GM19025 (cell line): ENCODE results near the gene ZNF100.
"Not testable (repeated sequence)": the region's sequence is repeated elsewhere in the genome, so short reads cannot be mapped to it uniquely, and the experiment has no call there.

ENCODE experiments used
- ATAC-seq: cut with Tn5 transposase; IDR thresholded peaks from one replicate; pipeline ENCODE4 v1.9.1; 2021; ENCODE audit warnings: mild to moderate bottlenecking, low read depth, moderate library complexity; ENCODE audit not compliant: unreplicated experiment

ZNF100 gene

DNA sequence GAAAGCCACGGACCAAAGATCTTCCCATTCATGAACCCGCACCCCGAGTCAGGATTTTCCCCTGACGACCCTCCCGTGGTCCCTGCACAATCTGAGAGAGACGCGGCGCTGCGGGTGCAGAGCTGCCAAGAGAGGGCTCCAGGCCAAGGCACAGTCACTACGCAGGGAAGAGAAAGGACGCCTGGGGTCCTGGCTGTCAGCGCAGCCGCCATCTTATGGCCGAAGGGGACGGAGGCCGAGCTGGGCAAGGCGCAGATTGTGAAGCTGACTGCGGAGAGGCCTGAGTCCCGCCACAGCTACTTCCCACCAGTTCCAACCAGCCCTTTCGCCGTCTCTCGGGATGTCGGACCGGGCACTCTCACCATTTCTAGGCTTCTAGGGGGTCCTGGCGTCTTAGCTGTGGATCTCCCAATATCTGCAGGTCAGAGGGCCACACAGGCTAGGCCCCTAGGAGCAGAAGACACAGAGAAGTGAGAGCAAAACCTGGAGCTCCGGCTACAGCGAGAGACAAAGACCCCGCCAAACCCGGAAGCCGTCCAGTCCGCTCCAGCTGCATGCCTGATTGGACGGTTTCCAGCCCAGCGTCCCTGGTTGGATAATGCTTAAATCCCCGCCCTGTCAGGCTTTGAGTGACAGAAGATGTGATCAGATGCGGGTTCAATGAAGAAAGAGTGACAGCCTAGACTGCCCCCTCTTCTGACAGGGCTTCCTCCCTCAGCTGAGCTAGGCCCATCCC, at the start of gene ZNF100:
TSS of gene ZNF100 (minus strand) at position 515 of the 736 bp plus-strand sequence. CDS start at position 365, 150 bp downstream.
- peak; percentile 87 for ATAC-seq

DNA sequence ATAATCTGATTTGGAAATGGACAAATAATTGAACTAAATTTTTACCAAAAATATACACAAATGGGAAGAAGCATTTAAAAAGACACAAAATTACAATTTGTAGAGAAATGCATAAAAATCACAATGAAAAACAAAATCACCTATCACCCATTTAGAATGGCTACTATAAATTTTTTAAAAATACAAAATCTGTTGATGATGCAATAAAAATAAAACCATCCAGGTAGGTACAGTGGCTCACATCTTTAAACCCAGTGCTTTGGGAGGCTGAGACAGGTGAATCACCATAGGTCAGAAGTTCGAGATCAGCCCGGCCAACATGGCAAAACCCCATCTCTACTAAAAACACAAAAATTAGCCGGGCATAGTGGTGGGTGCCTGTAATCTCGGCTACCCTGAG, 45.1 kb upstream of the ZNF100 start:
- ATAC-seq: no peak

DNA sequence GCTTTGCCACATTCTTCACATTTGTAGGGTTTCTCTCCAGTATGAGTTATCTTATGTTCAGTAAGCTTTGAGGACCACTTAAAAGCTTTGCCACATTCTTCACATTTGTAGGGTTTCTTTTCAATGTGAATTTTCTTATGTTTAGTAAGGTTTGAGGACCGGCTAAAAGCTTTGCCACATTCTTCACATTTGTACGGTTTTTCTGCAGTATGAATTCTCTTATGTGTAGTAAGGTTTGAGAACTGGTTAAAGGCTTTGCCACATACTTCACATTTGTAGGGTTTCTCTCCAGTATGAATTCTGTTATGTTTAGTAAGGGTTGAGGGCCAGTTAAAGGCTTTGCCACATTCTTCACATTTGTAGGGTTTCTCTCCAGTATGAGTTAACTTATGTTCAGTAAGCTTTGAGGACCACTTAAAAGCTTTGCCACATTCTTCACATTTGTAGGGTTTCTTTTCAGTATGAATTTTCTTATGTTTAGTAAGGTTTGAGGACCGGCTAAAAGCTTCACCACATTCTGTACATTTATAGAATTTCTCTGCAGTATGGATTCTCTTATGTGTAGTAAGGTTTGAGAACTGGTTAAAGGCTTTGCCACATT, 41.1 kb upstream of the ZNF100 start:
- ATAC-seq: not testable (repeated sequence)

DNA sequence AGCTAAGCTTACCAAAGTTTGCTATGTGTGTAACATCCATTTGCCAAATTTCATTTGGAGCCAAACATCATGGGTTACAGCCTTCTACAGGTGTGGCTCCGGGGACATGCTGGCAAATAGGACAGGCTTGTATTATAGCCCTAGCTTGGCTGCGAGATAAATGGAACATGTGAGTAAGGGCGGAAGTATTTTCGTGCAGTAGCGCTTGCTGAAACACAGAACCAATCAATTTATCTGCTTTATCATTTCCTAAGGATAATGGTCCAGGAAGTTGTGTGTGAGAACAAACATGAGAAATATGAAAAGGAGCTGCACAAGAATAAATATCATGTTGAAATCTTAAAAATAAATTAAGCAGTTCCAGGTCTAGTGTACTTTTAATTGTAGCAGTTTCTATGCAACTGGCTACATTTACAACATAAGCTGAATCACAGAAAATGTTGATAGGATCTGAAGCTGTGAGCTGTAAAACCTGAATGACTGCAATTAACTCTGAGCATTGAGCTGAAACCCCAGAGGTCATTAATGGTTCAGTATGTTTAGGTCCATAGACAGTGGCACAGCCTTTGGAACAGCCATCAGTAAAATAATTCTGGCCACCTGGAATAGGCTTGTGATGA, 22.2 kb upstream of the ZNF100 start:
- no peak for ATAC-seq

DNA sequence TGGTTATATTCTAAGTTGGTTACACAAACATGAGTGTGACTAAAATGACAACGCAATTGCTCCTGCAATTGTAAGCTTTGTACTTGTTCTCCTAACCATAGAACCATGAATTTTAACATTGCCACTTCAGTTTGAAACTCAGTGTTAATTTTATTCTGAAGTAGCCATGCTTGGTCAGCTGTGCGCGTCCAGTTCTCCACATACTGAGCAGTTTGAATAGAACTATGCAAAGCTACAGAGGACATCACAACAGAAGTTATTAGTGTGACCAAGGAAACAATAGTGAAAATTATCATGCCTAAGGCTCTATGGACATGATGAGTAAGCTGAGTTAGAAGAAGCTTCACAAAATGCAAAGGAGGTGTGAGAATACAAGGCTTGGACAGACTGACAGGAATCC, 19.6 kb upstream of the ZNF100 start:
- no peak for ATAC-seq

DNA sequence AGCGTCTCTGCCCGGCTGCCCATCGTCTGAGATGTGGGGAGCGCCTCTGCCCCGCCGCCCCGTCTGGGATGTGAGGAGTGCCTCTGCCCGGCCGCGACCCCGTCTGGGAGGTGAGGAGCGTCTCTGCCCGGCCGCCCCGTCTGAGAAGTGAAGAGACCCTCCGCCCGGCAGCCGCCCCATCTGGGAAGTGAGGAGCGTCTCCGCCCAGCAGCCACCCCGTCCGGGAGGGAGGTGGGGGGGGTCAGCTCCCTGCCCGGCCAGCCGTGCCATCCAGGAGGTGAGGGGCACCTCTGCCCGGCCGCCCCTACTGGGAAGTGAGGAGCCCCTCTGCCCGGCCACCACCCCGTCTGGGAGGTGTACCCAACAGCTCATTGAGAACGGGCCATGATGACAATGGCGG, 8.4 kb upstream of the ZNF100 start:
- not testable (repeated sequence) for ATAC-seq

DNA sequence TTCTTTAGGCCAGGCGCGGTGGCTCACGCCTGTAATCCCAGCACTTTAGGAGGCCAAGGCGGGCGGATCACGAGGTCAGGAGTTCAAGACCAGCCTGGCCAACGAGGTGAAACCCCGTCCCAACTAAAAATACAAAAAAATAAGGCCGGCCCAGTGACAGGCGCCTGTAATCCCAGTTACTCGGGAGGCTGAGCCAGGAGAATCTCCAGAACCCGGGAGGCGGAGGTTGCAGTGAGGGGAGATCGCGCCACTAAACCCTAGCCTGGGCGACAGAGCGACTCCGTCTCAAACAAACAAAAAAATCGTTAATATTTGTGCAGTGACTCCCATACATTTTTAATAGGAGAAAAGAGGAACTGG, 694 bp downstream of the ZNF100 start:
- ATAC-seq: not testable (repeated sequence)

DNA sequence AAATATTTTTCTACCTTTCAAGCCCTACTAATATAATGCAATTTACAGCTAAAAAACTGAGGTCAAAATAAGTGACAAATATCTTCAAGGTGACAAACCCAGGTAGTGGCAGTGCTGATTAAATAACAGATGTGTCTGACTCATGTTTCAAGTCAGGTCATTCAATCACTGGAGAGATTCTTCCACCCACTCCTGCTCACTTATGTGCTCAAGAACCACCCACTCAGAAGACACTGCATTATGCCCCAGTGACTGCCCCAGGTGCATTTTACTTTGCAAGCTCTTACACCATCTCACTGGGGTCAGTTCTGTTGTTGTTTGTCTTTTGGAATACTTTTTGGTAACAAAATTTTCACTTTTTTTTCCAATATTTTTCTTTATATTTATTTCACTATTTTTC, 2.2 kb downstream of the ZNF100 start:
- ATAC-seq: no peak

DNA sequence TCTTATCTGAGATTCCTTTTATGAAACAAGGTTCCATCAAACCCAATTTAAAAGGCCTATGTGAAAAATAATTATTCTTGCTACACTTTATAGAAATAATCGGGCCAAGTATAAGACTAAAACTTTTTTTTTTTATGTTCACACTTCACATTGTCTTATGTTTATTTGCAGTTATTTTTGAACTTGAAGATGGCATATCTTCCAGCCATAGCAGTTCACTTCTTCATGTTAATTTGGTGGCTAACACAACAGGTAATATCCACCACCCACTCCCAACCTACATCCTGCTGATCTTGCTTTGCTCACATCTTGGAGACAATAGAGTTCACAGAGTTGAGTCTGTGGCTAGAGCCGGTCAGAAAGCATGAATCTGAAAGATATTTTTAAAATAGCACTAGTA, 5.8 kb downstream of the ZNF100 start:
- not testable (repeated sequence) for ATAC-seq

DNA sequence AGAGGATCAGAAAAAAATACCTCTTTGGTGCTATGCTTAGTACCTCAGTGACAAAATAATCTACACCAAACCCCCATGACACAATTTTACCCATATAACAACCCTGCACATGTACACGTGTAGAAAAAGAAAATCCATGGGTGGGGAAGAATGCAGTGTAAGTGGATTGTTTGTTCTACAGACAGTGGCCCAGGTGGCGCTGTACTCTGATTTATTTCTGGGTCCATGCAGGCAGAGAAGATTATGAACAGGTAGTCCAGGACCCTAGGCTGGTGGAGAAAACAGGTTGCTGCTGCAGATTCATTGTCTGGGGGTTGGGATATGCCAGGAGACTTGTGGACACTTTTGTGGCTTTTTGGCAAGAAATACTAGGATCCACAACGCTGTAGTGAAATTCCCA, 9.1 kb downstream of the ZNF100 start:
- no peak for ATAC-seq

DNA sequence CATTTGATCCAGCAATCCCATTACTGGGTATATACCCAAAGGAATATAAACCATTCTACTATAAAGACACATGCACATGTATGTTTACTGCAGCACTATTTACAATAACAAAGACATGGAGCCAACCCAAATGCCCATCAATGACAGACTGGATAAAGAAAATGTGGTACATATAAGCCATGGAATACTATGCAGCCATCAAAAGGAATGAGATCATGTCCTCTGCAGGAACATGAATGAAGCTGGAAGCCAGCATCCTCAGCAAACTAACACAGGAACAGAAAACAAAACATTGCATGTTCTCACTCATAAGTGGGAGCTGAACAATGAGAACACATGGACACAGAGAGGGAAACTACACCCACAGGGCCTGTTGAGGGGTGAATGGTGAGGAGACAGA, 11.8 kb downstream of the ZNF100 start:
- ATAC-seq: not testable (repeated sequence)

DNA sequence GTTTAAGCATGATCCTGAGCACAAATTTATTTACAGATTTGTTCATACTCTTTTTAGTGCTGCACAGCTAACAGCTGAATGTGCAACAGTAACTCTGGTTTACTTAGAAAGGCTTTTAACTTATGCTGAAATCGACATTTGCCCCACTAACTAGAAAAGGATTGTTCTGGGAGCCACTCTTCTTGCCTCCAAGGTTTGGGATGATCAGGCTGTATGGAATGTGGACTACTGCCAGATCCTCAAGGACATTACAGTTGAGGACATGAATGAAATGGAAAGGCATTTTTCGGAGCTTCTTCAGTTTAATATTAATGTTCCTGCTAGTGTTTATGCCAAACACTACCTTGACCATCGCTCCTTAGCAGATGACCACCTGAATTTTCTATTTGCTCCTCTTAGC, 16.0 kb downstream of the ZNF100 start:
- no peak for ATAC-seq

DNA sequence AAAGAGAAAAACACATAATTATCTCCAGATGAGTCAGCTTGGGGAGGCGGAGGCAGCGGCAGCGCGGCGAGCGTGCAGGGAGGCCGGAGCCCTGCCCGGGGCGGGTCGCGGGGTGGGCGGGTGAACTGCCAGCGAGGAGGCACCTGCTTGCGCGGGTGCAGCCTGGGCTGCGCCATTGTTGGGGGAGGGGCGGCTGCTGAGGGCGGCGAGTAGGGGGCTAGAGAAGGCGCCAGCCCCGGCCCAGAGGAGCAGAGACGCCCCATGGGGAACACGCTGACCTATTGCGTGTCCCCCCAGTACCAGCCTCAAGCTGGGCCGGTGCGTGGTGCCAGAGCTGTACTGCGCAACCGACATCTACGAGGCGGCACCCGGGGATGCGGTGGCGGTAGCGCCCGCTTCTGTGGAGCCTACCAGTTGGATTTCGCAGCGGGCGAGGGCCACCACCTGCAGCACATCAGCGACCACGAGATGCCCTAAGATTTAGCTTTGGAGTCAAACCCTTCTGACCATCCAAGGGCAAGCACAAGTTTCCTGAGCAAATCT, 16.7 kb downstream of the ZNF100 start:
- ATAC-seq: no peak

DNA sequence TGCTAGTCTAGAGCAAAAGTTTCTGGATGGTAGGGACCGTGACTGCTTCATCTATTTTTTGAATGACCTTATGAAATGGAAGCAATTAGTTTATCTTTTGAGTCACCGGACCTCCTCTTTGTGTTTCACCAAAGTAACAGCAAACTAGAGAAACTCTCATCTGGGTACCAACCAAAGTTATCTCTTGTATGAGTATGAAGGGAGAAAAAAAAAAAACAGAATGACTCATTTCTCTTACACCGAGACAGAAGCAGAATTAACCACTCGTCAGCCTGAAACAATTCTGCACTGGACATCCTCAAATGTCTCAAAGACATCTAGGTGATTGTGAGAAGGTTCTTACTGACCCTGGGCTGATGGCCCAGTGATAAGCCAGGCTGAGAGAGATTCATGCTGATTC, 18.3 kb downstream of the ZNF100 start:
- no peak for ATAC-seq

DNA sequence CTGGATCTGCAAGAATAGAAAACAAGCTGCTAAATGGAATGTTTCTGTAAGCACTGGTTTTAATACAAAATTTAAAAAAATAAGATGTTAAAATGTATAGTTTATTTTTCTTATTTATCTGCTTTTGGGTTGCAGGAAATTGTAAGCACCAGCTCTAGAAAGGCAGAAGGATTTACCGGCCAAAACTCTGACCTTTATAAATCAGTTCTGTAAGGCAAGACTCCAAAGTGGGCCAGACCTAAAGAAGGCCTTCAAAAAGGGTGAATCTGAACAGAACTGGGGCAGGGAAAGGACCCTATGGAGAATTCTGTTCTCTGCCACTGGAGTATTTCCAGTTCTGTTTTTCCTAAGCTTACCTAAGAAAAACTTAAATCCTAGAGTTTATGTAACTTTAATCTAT, 19.3 kb downstream of the ZNF100 start:
- ATAC-seq: no peak

DNA sequence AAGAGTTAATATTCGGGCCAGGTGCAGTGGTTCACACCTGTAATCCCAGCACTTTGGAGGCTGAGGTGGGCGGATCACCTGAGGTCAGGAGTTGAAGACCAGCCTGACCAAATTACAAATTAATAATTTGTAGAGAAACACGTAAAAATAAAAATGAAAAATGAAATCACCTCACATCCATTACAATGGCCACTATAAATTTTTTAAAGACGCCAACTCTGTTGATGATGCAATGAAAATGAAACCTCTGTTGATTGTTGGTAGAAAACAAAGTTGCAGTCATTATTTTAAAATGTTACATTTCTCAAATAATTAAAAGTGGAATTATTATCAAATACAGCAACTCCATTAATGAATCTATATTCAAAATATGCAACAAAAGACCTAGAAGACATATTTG, 26.8 kb downstream of the ZNF100 start:
- ATAC-seq: no peak

DNA sequence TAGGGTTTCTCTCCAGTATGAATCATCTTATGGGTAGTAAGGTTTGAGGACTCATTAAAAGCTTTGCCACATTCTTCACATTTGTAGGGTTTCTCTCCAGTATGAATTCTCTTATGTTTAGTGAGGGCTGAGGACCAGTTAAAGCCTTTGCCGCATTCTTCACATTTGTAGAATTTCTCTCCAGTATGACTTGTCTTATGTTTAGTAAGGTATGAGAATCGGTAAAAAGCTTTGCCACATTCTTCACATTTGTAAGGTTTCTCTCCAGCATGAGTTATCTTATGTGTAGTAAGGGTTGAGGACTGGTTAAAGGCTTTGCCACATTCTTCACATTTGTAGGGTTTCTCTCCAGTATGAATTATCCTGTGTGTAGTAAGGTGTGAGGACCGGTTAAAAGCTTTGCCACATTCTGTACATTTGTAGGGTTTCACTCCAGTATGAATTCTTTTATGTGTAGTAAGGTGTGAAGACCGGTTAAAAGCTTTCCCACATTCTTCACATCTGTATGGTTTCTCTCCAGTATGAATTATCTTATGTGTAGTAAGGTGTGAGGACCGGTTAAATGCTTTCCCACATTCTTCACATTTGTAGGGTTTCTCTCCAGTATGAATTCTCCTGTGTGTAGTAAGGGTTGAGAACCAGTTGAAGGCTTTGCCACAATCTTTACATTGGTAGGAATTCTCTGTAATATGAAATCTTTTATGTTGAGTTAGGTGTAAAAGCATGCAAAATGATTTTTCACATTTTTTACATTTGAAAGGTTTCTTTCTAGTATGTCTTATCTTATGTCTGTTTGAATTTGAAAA, 40.2 kb downstream of the ZNF100 start:
- ATAC-seq: not testable (repeated sequence)

DNA sequence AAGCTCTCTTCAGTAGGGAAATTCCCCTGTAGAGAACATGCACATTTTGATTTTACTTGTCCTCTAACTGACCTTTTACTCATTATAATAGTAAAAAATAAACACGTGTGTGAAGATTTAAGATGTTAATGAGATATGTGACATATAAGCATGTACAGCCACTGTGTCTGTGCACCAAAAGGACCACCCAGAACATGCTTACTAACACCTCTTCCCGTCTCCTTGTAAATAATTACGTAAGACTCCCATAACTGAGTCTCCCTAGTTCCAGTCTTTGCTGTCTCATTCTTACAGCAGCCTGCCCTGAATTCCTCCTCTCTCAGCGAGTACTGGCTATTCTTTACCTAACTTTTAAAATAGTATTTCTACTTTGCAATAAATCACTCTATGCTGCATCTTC, 53.6 kb downstream of the ZNF100 start:
- no peak for ATAC-seq

DNA sequence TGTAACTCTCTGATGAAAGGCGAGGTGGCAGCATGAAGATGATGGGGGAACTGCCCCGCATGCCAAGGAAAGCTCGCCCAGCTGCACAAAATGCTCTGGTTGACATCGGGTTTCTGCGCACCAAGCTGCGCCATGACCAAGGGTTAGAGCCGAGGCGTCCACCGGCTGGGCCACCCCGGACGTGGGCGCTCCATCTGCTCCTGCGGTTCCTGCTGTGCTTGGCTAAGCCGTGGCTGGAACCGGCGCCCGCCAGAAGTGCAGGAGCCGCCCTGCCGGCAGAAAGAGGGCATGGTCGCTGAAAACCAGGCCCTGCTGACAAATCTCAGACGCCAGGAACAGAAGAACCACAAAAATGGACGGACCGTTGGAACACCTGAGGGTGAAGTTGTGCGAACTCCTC, 57.9 kb downstream of the ZNF100 start:
- ATAC-seq: no peak

DNA sequence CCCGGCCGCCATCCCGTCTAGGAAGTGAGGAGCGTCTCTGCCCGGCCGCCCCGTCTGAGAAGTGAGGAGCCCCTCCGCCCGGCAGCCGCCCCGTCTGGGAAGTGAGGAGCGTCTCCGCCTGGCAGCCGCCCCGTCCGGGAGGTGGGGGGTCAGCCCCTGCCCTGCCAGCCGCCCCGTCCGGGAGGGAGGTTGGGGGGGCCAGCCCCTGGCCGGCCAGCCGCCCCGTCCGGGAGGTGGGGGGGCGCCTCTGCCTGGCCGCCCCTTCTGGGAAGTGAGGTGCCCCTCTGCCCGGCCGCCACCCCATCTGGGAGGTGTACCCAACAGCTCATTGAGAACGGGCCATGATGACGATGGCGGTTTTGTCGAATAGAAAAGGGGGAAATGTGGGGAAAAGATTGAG, 59.5 kb downstream of the ZNF100 start:
- not testable (repeated sequence) for ATAC-seq

DNA sequence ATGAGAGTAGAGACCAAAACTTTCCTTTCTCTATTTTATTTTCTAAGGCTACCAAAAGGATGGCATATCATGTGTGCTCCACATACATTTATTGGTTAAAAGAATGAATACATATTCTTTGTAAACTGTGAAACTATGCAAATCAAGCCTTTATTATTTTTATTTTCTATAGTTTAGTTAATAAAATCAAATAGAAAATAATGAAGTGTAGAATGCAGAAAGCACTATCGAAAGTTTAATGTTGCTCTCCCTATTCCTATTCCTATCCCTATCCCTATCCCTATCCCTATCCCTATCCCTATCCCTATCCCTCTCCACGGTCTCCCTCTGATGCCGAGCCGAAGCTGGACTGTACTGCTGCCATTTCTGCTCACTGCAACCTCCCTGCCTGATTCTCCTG, 60.3 kb downstream of the ZNF100 start:
- ATAC-seq: no peak
